ENCODE results near the gene PTPN3. TPM values are rescaled to one million over a fixed set of nuclear protein-coding genes. Genes with fewer than 3 reads are reported as not detected.

The PTPN3 gene
- total RNA-seq, 1 donor from 2014 or later: 0.62 TPM

GRCh38 chr9:109382585-109382984, 115.5 kb downstream of the PTPN3 start:
- Mint-ChIP-seq H3K27ac (ENCODE audit: unreplicated experiment) (no peak overlapping the region), H3K4me3 (ENCODE audit: unreplicated experiment) (no peak overlapping the region), H3K9me3 (ENCODE audit: unreplicated experiment) (no peaks in the 10 kb centered on the region), H3K4me1 (ENCODE audit: unreplicated experiment) (no peaks in the 10 kb centered on the region), H3K27me3 (ENCODE audit: unreplicated experiment) (peaks cover 2% of the 10 kb centered on the region), H3K36me3 (ENCODE audit: low read depth, unreplicated experiment) (no peaks in the 10 kb centered on the region)
- no peak for DNase-seq (ENCODE audit: low spot score)
- TF ChIP-seq CTCF (IDR thresholded peaks at IDR 0.05; ENCODE audit: unreplicated experiment): no peak

- peaks cover 2% of the 10 kb centered on the region for H3K27me3 Mint-ChIP-seq (ENCODE audit: unreplicated experiment)
- H3K9me3 Mint-ChIP-seq (ENCODE audit: unreplicated experiment): no peaks in the 10 kb centered on the region
- no peak overlapping the region for H3K27ac Mint-ChIP-seq (ENCODE audit: unreplicated experiment)
- no peak for DNase-seq (ENCODE audit: low spot score)
- TF ChIP-seq CTCF (IDR thresholded peaks at IDR 0.05; ENCODE audit: unreplicated experiment): no peak
- H3K4me1 Mint-ChIP-seq (ENCODE audit: unreplicated experiment): no peaks in the 10 kb centered on the region
- no peaks in the 10 kb centered on the region for H3K36me3 Mint-ChIP-seq (ENCODE audit: low read depth, unreplicated experiment)
- no peak overlapping the region for H3K4me3 Mint-ChIP-seq (ENCODE audit: unreplicated experiment)
Measured at GRCh38 chr9:109382182-109382581, 115.9 kb downstream of the PTPN3 start.

GRCh38 chr9:109381011-109381729, 116.9 kb downstream of the PTPN3 start:
- Mint-ChIP-seq H3K9me3 (ENCODE audit: unreplicated experiment) (no peaks in the 10 kb centered on the region), H3K27ac (ENCODE audit: unreplicated experiment) (no peak overlapping the region), H3K36me3 (ENCODE audit: low read depth, unreplicated experiment) (no peaks in the 10 kb centered on the region), H3K4me1 (ENCODE audit: unreplicated experiment) (no peaks in the 10 kb centered on the region), H3K27me3 (ENCODE audit: unreplicated experiment) (peaks cover 2% of the 10 kb centered on the region), H3K4me3 (ENCODE audit: unreplicated experiment) (no peak overlapping the region)
- TF ChIP-seq CTCF (IDR thresholded peaks at IDR 0.05; ENCODE audit: unreplicated experiment): no peak
- DNase-seq (ENCODE audit: low spot score): no peak

GRCh38 chr9:109379513-109379912, 118.6 kb downstream of the PTPN3 start:
- H3K4me1 Mint-ChIP-seq (ENCODE audit: unreplicated experiment): no peaks in the 10 kb centered on the region
- no peak overlapping the region for H3K27ac Mint-ChIP-seq (ENCODE audit: unreplicated experiment)
- peaks cover 2% of the 10 kb centered on the region for H3K27me3 Mint-ChIP-seq (ENCODE audit: unreplicated experiment)
- no peak for TF ChIP-seq CTCF (IDR thresholded peaks at IDR 0.05; ENCODE audit: unreplicated experiment)
- H3K4me3 Mint-ChIP-seq (ENCODE audit: unreplicated experiment): no peak overlapping the region
- no peaks in the 10 kb centered on the region for H3K9me3 Mint-ChIP-seq (ENCODE audit: unreplicated experiment)
- H3K36me3 Mint-ChIP-seq (ENCODE audit: low read depth, unreplicated experiment): no peaks in the 10 kb centered on the region
- DNase-seq (ENCODE audit: low spot score): no peak

GRCh38 chr9:109378316-109378715, 119.8 kb downstream of the PTPN3 start:
- no peak for TF ChIP-seq CTCF (IDR thresholded peaks at IDR 0.05; ENCODE audit: unreplicated experiment)
- no peak overlapping the region for H3K4me3 Mint-ChIP-seq (ENCODE audit: unreplicated experiment)
- no peak for DNase-seq (ENCODE audit: low spot score)
- no peaks in the 10 kb centered on the region for H3K36me3 Mint-ChIP-seq (ENCODE audit: low read depth, unreplicated experiment)
- peaks cover 2% of the 10 kb centered on the region for H3K9me3 Mint-ChIP-seq (ENCODE audit: unreplicated experiment)
- no peak overlapping the region for H3K27ac Mint-ChIP-seq (ENCODE audit: unreplicated experiment)
- no peaks in the 10 kb centered on the region for H3K4me1 Mint-ChIP-seq (ENCODE audit: unreplicated experiment)
- H3K27me3 Mint-ChIP-seq (ENCODE audit: unreplicated experiment): peaks cover 2% of the 10 kb centered on the region

All from endothelial cell (in vitro differentiated cells).